Measurements from ENCODE around the gene CNTN1. TPM values are rescaled to one million over a fixed set of nuclear protein-coding genes. Genes with fewer than 3 reads are reported as not detected.

CNTN1 gene
- total RNA-seq, 6 donors from 2014 or later: 1.0 to 9.8 (median 5.6) TPM

GRCh38 chr12:40937891-40938290, 245.7 kb downstream of the CNTN1 start:
- Histone ChIP-seq H3K9me3 (no peaks in the 10 kb centered on the region), H3K27ac (no peak overlapping the region), H3K4me3 (no peak overlapping the region), H3K27me3 (no peaks in the 10 kb centered on the region), H3K4me1 (no peaks in the 10 kb centered on the region), H3K36me3 (no peaks in the 10 kb centered on the region)
- DNase-seq (no peak), ATAC-seq (ENCODE audit: low FRiP score in 2 of 2) (no peak)
- TF ChIP-seq EP300 (IDR thresholded peaks at IDR 0.05) (no peak), POLR2AphosphoS5 (IDR thresholded peaks at IDR 0.05) (no peak), CTCF (IDR thresholded peaks at IDR 0.05) (no peak)
- WGBS, 2 donors: 88 to 96% methylated on average over 1 of the region's 1 CpG

GRCh38 chr12:40942326-40942725, 250.1 kb downstream of the CNTN1 start:
- TF ChIP-seq CTCF (IDR thresholded peaks at IDR 0.05): no peak
- Histone ChIP-seq H3K36me3 (no peaks in the 10 kb centered on the region), H3K4me1 (no peaks in the 10 kb centered on the region), H3K27ac (no peak overlapping the region), H3K4me3 (no peak overlapping the region), H3K9me3 (no peaks in the 10 kb centered on the region), H3K27me3 (no peaks in the 10 kb centered on the region)
- WGBS, 2 donors: 35 to 73% methylated on average over 2 of the region's 2 CpGs
- DNase-seq (no peak), ATAC-seq (ENCODE audit: low FRiP score in 2 of 2) (no peak)

GRCh38 chr12:40945772-40946171, 253.5 kb downstream of the CNTN1 start:
- no peak overlapping the region for H3K4me3 ChIP-seq
- no peaks in the 10 kb centered on the region for H3K4me1 ChIP-seq
- TF ChIP-seq EP300 (IDR thresholded peaks at IDR 0.05) (no peak), CTCF (IDR thresholded peaks at IDR 0.05) (no peak), POLR2AphosphoS5 (IDR thresholded peaks at IDR 0.05) (no peak), POLR2A (IDR thresholded peaks at IDR 0.05) (no peak)
- no peaks in the 10 kb centered on the region for H3K27me3 ChIP-seq
- no peaks in the 10 kb centered on the region for H3K9me3 ChIP-seq
- DNase-seq (no peak), ATAC-seq (ENCODE audit: low FRiP score in 2 of 2) (no peak)
- H3K36me3 ChIP-seq: no peaks in the 10 kb centered on the region
- H3K27ac ChIP-seq: no peak overlapping the region
- 80 to 84% methylated on average over 2 of the region's 2 CpGs for WGBS, 2 donors

GRCh38 chr12:40946612-40947194, 254.5 kb downstream of the CNTN1 start:
- 0 to 2% methylated on average over 1 of the region's 1 CpG for WGBS, 2 donors
- ATAC-seq (ENCODE audit: low FRiP score in 2 of 2) (peak in 1 of 2 donors; percentile 54), DNase-seq (no peak)
- Histone ChIP-seq H3K27me3 (no peaks in the 10 kb centered on the region), H3K27ac (no peak overlapping the region), H3K4me1 (no peaks in the 10 kb centered on the region), H3K4me3 (no peak overlapping the region), H3K36me3 (no peaks in the 10 kb centered on the region), H3K9me3 (no peaks in the 10 kb centered on the region)
- TF ChIP-seq CTCF (IDR thresholded peaks at IDR 0.05) (peak; percentile 40 to 67 (median 56)), EP300 (IDR thresholded peaks at IDR 0.05) (no peak)

- 55 to 61% methylated on average over 2 of the region's 2 CpGs for WGBS, 2 donors
- TF ChIP-seq POLR2AphosphoS5 (IDR thresholded peaks at IDR 0.05): no peak
- no peak for TF ChIP-seq CTCF (IDR thresholded peaks at IDR 0.05)
- TF ChIP-seq POLR2A (IDR thresholded peaks at IDR 0.05): no peak
- no peak for TF ChIP-seq EP300 (IDR thresholded peaks at IDR 0.05)
- no peaks in the 10 kb centered on the region for H3K9me3 ChIP-seq
- no peak overlapping the region for H3K27ac ChIP-seq
- ATAC-seq (ENCODE audit: low FRiP score in 2 of 2): no peak
- no peak overlapping the region for H3K4me3 ChIP-seq
- H3K4me1 ChIP-seq: no peaks in the 10 kb centered on the region
- DNase-seq: no peak
- H3K36me3 ChIP-seq: no peaks in the 10 kb centered on the region
- H3K27me3 ChIP-seq: no peaks in the 10 kb centered on the region
These were observed 255.6 kb downstream of the CNTN1 start for GRCh38 chr12:40947797-40948196.
